Skin epidermis (tissue), 12 donors: ENCODE results near the gene KRTAP10-7.
"Not testable (repeated sequence)": the region's sequence is repeated elsewhere in the genome, so short reads cannot be mapped to it uniquely, and the experiment has no call there.

Experiments
- H3K27ac ChIP-seq, 21 experiments: fragments of 200-600 bp; sonication (generic) in 11 of 21; one replicate each; pipeline ENCODE4 v1.5.0; 2020; ENCODE audit warnings: mild to moderate bottlenecking in 3 of 21, inconsistent platforms in 2 of 21, moderate library complexity in 2 of 21
- H3K4me3 ChIP-seq, 7 experiments: fragments of 200-600 bp; sonication (generic) in 2 of 7; one replicate each; pipeline ENCODE4 v1.5.0; 2020; ENCODE audit warnings: inconsistent platforms in 2 of 7, mild to moderate bottlenecking in 2 of 7, moderate library complexity in 1 of 7

KRTAP10-7 gene

GRCh38 chr21:44603109-44603875 is 2.9 kb downstream of the KRTAP10-7 start:
- Histone ChIP-seq H3K4me3 (no peak overlapping the region), H3K27ac (no peak overlapping the region)

DNA sequence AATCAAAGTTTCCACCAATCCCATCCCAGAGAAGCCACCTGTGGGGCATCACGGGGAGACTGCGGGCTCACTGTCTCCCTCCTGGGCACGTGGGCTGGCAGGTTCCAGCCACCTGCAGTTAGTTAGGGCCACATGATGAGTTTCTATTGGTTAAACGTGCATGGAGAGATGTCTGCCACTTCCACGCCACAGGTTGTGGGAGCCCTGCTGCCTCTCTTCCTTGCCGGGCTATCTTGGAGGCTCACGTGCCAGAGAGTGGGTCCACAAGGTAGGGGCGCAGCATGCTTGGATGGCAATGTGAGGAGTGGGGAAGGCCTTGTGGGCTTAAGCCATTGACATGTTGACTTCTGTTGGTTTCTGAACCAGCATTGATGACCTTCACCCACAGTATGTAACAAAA is 3.5 kb downstream of the KRTAP10-7 start:
- Histone ChIP-seq H3K4me3 (no peak overlapping the region), H3K27ac (no peak overlapping the region)

GRCh38 chr21:44606495-44606894 is 6.1 kb downstream of the KRTAP10-7 start:
- Histone ChIP-seq H3K4me3 (no peak overlapping the region), H3K27ac (no peak overlapping the region)

- no peak overlapping the region for H3K4me3 ChIP-seq
Measured at GRCh38 chr21:44609193-44609592, 8.8 kb downstream of the KRTAP10-7 start.

GRCh38 chr21:44610157-44610843 is 9.9 kb downstream of the KRTAP10-7 start:
- not testable (repeated sequence) for H3K4me3 ChIP-seq, H3K27ac ChIP-seq

More at GRCh38 chr21:44609193-44609592, 8.8 kb downstream of the KRTAP10-7 start:
- H3K27ac ChIP-seq, result no peak overlapping the region

DNA sequence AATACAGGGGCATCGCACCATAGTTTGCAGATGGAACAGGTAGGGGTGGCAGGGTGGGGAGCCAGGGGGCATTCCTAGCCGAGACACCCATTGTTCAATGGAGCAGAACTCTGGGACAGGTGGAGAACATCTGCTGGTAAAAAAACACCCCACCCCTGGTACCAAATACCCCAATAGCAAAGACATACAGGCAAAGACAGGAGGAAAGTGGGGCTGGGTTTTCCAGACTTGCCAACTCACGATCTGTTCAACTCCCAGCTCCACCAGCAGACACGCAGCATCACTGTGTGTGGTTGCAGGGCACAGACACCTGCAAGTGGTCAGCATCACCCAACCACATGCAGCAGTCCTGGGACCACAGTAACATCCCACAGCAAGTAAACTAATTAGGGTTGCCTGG is 11.2 kb downstream of the KRTAP10-7 start:
- Histone ChIP-seq H3K4me3 (no peak overlapping the region), H3K27ac (no peak overlapping the region)

DNA sequence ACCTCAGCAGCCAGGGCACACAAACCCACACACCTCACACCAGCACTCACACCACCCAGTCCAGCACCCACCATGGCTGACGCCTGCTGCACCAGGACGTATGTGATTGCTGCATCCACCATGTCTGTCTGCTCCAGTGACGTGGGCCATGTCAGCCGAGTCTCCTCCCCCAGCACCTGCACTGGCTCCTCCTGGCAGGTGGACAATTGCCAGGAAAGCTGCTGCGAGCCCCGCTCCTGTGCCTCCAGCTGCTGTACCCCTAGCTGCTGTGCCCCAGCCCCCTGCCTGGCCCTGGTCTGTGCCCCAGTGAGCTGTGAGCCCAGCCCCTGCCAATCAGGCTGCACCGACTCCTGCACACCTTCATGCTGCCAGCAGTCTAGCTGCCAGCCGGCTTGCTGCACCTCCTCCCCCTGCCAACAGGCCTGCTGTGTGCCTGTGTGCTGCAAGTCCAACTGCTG is 11.7 kb downstream of the KRTAP10-7 start, which contains the start of gene KRTAP10-8:
TSS of gene KRTAP10-8 (plus strand) at position 51 of the 458 bp plus-strand sequence. CDS start at position 73, 22 bp downstream.
- no peak within 1 kb of the TSS for H3K27ac ChIP-seq
- no peak within 1 kb of the TSS for H3K4me3 ChIP-seq

GRCh38 chr21:44612669-44613229 is 12.4 kb downstream of the KRTAP10-7 start:
- Histone ChIP-seq H3K27ac (no peak overlapping the region), H3K4me3 (no peak overlapping the region)

DNA sequence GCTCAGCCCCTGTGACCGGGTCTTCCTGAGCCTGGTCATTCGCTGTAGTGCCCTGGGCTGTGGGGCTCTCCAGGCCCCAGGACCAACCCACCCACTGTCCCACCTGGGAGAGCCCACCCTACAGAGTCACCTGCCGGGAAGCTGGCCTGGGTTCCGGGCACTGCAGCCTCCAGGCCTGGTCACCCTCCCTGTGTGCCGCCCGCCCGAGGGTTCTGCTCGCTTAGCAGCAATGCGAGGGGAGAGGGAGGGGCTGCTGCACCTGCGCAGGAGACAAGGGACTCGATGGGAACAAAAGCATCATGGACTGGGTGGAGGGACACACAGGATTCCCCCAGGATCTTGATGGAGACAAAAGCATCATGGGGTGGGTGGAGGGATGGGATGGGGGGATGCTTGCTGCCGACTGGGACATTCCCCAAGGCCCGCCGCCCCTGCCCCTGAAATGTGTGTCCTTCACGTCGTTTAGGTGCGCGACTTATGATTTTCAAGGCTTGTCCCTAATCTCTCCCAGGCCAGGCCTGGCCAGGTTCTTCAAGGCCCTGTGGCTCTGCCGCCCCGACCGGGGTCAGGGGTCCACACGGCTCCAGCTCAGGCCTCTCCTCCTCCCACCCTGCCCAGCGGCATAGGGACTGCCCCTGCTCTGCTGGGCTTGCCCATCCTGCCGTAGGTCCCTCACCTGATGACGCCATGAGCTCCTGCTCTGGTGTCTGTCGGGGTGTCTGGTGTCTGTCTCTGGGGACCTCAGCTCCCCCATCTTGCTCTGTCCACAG is 13.2 kb downstream of the KRTAP10-7 start:
- H3K27ac ChIP-seq, result no peak overlapping the region

GRCh38 chr21:44614161-44614631 is 13.8 kb downstream of the KRTAP10-7 start:
- H3K27ac ChIP-seq, result no peak overlapping the region

More for the DNA sequence above, 13.2 kb downstream of the KRTAP10-7 start:
- no peak overlapping the region for H3K4me3 ChIP-seq

DNA sequence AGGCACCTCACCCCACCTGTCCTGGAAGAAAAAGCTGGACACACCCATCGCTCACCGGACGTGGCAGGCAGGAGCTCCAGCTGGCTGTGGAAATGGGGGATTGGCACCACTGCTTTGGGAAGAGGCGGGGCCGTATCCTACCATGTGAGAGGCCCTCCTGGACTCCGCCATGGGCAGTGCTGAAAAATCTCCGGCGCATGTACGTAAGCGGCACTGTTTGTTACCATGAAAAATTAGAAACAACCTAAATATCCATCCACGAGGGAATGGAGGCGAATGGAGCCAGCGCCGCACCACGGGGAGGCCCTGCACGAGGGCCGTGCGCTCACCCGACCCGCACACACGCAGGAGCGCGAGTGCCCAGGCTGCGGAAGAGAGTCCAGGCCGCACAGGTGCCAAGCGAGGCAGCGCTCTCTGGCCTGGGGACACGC is 14.6 kb downstream of the KRTAP10-7 start:
- H3K27ac ChIP-seq, result no peak overlapping the region
- no peak overlapping the region for H3K4me3 ChIP-seq

More at GRCh38 chr21:44614161-44614631, 13.8 kb downstream of the KRTAP10-7 start:
- H3K4me3 ChIP-seq, result no peak overlapping the region

GRCh38 chr21:44615466-44615865 is 15.1 kb downstream of the KRTAP10-7 start:
- H3K27ac ChIP-seq, result no peak overlapping the region
- H3K4me3 ChIP-seq, result no peak overlapping the region

GRCh38 chr21:44615911-44616590 is 15.7 kb downstream of the KRTAP10-7 start:
- no peak overlapping the region for H3K27ac ChIP-seq
- H3K4me3 ChIP-seq, result no peak overlapping the region

GRCh38 chr21:44616591-44616926 is 16.2 kb downstream of the KRTAP10-7 start:
- Histone ChIP-seq H3K4me3 (no peak overlapping the region), H3K27ac (no peak overlapping the region)

- Histone ChIP-seq H3K4me3 (no peak overlapping the region), H3K27ac (no peak overlapping the region)
Measured at GRCh38 chr21:44617071-44617501, 16.7 kb downstream of the KRTAP10-7 start.

- Histone ChIP-seq H3K4me3 (no peak overlapping the region), H3K27ac (peak overlapping the region in 8 of 21 experiments; percentile 2 to 80 (median 48))
Measured at GRCh38 chr21:44618504-44618903, 18.1 kb downstream of the KRTAP10-7 start.

GRCh38 chr21:44618909-44619308 is 18.5 kb downstream of the KRTAP10-7 start:
- peak overlapping the region in 8 of 21 experiments; percentile 2 to 80 (median 48) for H3K27ac ChIP-seq
- no peak overlapping the region for H3K4me3 ChIP-seq

DNA sequence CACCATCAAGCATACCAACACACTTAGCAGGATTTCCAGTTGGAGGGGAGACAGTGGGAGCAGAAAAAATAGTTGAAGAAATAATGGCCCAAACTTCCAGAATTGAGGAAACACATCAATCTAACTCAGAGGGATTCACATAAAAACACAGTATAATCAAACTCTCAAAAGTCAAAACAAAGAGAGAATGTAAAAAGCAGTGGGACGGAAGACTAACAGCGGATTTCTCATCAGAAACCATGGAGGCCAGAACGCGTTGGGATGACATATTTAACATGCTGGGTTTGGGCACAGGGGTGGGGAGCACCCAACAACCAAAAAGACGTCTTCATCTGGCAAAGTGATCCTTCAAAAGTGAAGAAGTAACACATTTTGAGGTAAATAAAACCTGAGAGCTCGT is 19.5 kb downstream of the KRTAP10-7 start:
- no peak overlapping the region for H3K4me3 ChIP-seq
- no peak overlapping the region for H3K27ac ChIP-seq

DNA sequence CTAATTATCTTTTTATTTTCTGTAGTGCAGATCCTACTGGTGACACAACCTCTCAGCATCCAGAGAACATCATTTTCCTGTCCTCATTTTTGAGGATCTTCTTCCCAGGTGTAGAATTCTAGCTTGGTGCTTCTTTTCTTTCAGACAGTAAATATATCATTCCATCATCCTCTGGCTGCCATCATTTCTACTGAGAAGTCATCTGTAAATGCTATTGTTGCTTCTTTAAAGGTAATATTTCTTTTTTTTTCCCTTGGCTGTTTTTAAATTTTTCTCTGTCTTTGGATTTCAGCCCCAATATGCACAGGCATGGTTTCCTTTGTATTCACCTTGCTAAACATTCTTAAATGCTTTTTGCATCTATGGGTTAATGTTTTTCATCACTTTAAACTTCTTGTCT is 23.2 kb downstream of the KRTAP10-7 start:
- no peak overlapping the region for H3K27ac ChIP-seq

More for the DNA sequence above, 23.2 kb downstream of the KRTAP10-7 start:
- no peak overlapping the region for H3K4me3 ChIP-seq
